ENCODE measurements around the gene DZIP3. TPM values are rescaled to one million over a fixed set of nuclear protein-coding genes. Genes with fewer than 3 reads are reported as not detected.

DZIP3 gene
- total RNA-seq, 2 experiments from 2014 or later = 14.5 to 31.8 TPM

- CTCF ChIA-PET (ENCODE audit: unreplicated experiment) = no interaction called here
Observed at GRCh38 chr3:108546692-108547091, 42.8 kb upstream of the DZIP3 start.

GRCh38 chr3:108548304-108548703 lies 41.2 kb upstream of the DZIP3 start:
- H3K27ac ChIP-seq (ENCODE audit: low read depth, low read length, poor library complexity, severe bottlenecking) = no peak overlapping the region
- peaks cover 7% of the 10 kb centered on the region; the same call in 1 of the 2 replicates for H4K20me1 ChIP-seq (ENCODE audit: insufficient read depth, low read length)
- ChIA-PET CTCF (ENCODE audit: unreplicated experiment) (no interaction called here), POLR2A (no interaction called here)
- no peak overlapping the region for H3K4me2 ChIP-seq (ENCODE audit: low read length)
- intact Hi-C loops (cut with micrococcal nuclease; ENCODE audit: unreplicated experiment) = no loop called here
- H2AFZ ChIP-seq (ENCODE audit: low read length) = no peak overlapping the region
- no peaks in the 10 kb centered on the region for H3K9me3 ChIP-seq (ENCODE audit: low read length)
- H3K4me1 ChIP-seq (ENCODE audit: insufficient read depth, low read length, poor library complexity, severe bottlenecking) = no peaks in the 10 kb centered on the region
- H3K79me2 ChIP-seq (ENCODE audit: insufficient read depth, low read depth, low read length) = no peaks in the 10 kb centered on the region
- H3K36me3 ChIP-seq (ENCODE audit: insufficient read depth, low read length) = peaks cover 96% of the 10 kb centered on the region
- DNase-seq (ENCODE audit: low spot score) = no peak
- H3K4me3 ChIP-seq (ENCODE audit: low read depth, low read length, poor library complexity, severe bottlenecking) = no peak overlapping the region
- no peaks in the 10 kb centered on the region for H3K9me2 ChIP-seq (ENCODE audit: insufficient read depth, low read length)
- TF ChIP-seq EZH2phosphoT487 (IDR thresholded peaks at IDR 0.05; ENCODE audit: borderline replicate concordance, low read depth, low read length) (no peak), CTCF (conservative IDR thresholded peaks at IDR 0.05; ENCODE audit: low read length) (no peak)
- no TSS peak for BruUV-seq (replicated peaks)

More at GRCh38 chr3:108546692-108547091, 42.8 kb upstream of the DZIP3 start:
- Histone ChIP-seq H3K4me3 (ENCODE audit: low read depth, low read length, poor library complexity, severe bottlenecking) (no peak overlapping the region), H3K9me2 (ENCODE audit: insufficient read depth, low read length) (no peaks in the 10 kb centered on the region), H3K4me1 (ENCODE audit: insufficient read depth, low read length, poor library complexity, severe bottlenecking) (no peaks in the 10 kb centered on the region), H2AFZ (ENCODE audit: low read length) (no peak overlapping the region), H3K27ac (ENCODE audit: low read depth, low read length, poor library complexity, severe bottlenecking) (no peak overlapping the region), H3K9me3 (ENCODE audit: low read length) (no peaks in the 10 kb centered on the region), H3K79me2 (ENCODE audit: insufficient read depth, low read depth, low read length) (no peaks in the 10 kb centered on the region), H3K4me2 (ENCODE audit: low read length) (no peak overlapping the region), H3K36me3 (ENCODE audit: insufficient read depth, low read length) (peaks cover 97% of the 10 kb centered on the region), H4K20me1 (ENCODE audit: insufficient read depth, low read length) (no peaks in the 10 kb centered on the region)
- POLR2A ChIA-PET = interaction anchor here (0.6 to 1.3 kb wide), 4 partner anchors 11 to 59 kb away, joined by 3 to 5 read pairs (median 3); partner anchors contain the start of gene DZIP3
- intact Hi-C loops (cut with micrococcal nuclease; ENCODE audit: unreplicated experiment) = no loop called here
- no peak for TF ChIP-seq CTCF (conservative IDR thresholded peaks at IDR 0.05; ENCODE audit: low read length)
- no peak for TF ChIP-seq EZH2phosphoT487 (IDR thresholded peaks at IDR 0.05; ENCODE audit: borderline replicate concordance, low read depth, low read length)
- no peak for DNase-seq (ENCODE audit: low spot score)
- BruUV-seq (replicated peaks) = no TSS peak

- POLR2A ChIA-PET = no interaction called here
- H3K9me2 ChIP-seq (ENCODE audit: insufficient read depth, low read length) = no peaks in the 10 kb centered on the region
- no peaks in the 10 kb centered on the region for H3K4me1 ChIP-seq (ENCODE audit: insufficient read depth, low read length, poor library complexity, severe bottlenecking)
- no peak for DNase-seq (ENCODE audit: low spot score)
- peaks cover 95% of the 10 kb centered on the region for H3K36me3 ChIP-seq (ENCODE audit: insufficient read depth, low read length)
- no peaks in the 10 kb centered on the region for H3K9me3 ChIP-seq (ENCODE audit: low read length)
- BruUV-seq (replicated peaks) = no TSS peak
- H3K79me2 ChIP-seq (ENCODE audit: insufficient read depth, low read depth, low read length) = no peaks in the 10 kb centered on the region
- TF ChIP-seq EZH2phosphoT487 (IDR thresholded peaks at IDR 0.05; ENCODE audit: borderline replicate concordance, low read depth, low read length) = no peak
- no peak for TF ChIP-seq CTCF (conservative IDR thresholded peaks at IDR 0.05; ENCODE audit: low read length)
- CTCF ChIA-PET (ENCODE audit: unreplicated experiment) = no interaction called here
- no peak overlapping the region for H3K4me2 ChIP-seq (ENCODE audit: low read length)
- peaks cover 7% of the 10 kb centered on the region; the same call in 1 of the 2 replicates for H4K20me1 ChIP-seq (ENCODE audit: insufficient read depth, low read length)
- no peak overlapping the region for H2AFZ ChIP-seq (ENCODE audit: low read length)
- intact Hi-C loops (cut with micrococcal nuclease; ENCODE audit: unreplicated experiment) = no loop called here
- no peak overlapping the region for H3K27ac ChIP-seq (ENCODE audit: low read depth, low read length, poor library complexity, severe bottlenecking)
- H3K4me3 ChIP-seq (ENCODE audit: low read depth, low read length, poor library complexity, severe bottlenecking) = no peak overlapping the region
Observed at GRCh38 chr3:108548886-108549285, 40.6 kb upstream of the DZIP3 start.
